GM19463 (cell line): ENCODE data around the gene STXBP4.

ENCODE experiments used
- ATAC-seq: cut with Tn5 transposase; IDR thresholded peaks from one replicate; pipeline ENCODE4 v1.9.1; 2021; ENCODE audit warnings: mild to moderate bottlenecking, moderate library complexity; ENCODE audit not compliant: unreplicated experiment

STXBP4 gene

DNA sequence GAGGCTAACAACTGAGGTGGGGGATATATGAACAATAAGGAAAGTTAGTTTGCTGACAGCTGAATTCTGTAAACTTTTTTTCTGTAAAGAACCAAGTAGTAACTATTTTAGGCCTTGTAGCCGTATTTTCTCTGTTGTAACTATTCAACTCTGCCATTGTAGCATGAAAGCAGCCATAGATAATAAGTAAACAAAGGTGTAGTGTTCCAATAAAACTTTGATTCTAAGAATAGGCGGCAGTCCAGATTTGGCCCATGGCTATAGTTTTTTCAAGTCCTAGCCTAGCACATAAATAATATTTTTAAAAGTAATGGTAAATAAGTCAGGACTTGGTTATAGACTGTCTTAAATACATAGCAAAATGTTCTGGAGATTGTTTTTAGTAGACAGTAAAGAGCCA lies 142.0 kb downstream of the STXBP4 start:
- no peak for ATAC-seq

GRCh38 chr17:55114283-55114682 lies 145.7 kb downstream of the STXBP4 start:
- no peak for ATAC-seq

GRCh38 chr17:55116440-55116914 lies 147.9 kb downstream of the STXBP4 start:
- ATAC-seq: no peak

GRCh38 chr17:55117164-55117563 lies 148.6 kb downstream of the STXBP4 start:
- ATAC-seq: no peak

GRCh38 chr17:55120651-55121050 lies 152.1 kb downstream of the STXBP4 start:
- no peak for ATAC-seq

DNA sequence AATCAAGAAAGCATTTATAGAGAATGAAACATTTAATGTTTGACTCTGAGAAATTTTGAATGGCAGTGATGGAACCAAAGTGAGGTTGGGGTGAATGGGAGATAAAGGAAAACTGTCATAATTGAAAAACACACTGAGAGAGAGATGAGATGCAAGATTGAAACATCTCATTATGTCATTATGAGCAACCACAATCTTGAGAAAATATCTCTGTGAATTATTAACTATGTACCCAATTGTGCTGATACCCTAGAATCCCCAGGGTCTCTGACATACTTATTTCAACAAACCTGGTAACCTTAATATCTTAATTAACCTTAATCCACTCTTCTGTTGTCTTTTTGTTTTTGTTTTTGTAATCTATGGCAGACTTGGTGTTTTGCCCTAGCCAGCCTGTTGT lies 152.7 kb downstream of the STXBP4 start:
- ATAC-seq: no peak

DNA sequence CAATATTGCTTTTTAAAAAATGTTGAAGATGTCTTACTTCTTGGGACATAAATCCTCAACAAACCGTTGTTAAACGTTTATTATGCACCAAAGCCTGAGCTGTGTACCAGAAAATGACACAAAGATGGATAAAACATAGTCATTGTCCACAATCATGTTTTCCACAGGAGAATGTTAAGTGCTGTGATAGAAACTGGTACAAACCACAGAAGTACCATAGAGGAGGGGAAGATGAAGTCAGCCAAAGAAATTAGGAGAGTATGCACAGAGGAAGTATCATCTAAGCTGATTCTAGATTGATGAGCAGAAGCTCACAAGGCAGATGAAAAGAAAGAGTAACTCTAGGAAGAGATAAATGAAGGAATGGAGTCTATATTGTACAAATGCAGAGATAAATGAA lies 153.5 kb downstream of the STXBP4 start:
- ATAC-seq: no peak

DNA sequence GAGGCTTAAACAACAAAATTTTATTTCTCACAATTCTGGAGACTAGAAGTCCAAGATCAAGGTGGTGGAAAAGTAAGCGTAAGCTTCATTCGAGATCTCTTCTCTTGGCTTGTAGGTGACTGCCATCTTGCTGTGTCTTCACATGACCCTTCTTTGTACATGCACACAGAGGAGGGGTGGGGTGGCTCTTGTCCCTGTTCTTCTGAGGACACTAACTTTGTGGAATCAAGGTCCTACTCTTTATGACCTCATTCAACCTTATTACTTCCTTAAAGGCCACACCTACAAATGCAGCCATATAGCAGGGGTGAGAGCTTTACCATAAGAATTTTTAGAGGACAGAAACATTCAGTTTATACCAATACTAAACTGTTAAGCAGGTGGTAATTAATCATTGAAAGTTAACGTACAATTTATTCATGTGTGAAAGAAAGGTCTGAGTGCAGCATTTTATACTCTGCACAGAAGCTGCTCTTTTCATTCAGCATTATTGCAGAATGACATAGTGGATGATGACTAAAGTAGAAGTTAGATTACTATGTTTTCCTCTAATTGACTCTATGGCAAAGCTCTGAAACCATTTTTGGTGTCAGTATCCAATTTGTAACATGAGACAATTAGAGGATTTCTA lies 156.3 kb downstream of the STXBP4 start:
- no peak for ATAC-seq

DNA sequence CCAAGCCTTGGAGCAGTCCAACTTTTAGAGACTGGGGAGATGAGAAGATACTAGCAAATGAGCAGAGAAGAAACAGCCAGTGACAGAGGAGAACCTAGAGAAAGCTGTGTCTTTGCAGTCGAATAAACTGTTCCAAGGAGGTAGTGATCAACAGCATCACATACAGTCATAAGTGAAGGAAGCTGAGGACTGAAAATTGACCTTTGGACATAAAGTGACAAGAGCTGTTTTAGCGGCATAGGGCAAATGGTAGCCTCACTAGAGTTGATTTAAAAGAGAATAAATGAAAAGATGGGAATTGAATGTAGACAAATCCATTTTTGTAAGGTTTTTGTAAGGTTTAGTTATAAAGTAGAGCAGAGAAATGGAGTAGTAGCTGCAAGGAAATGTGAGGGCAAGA lies 165.0 kb downstream of the STXBP4 start:
- no peak for ATAC-seq

DNA sequence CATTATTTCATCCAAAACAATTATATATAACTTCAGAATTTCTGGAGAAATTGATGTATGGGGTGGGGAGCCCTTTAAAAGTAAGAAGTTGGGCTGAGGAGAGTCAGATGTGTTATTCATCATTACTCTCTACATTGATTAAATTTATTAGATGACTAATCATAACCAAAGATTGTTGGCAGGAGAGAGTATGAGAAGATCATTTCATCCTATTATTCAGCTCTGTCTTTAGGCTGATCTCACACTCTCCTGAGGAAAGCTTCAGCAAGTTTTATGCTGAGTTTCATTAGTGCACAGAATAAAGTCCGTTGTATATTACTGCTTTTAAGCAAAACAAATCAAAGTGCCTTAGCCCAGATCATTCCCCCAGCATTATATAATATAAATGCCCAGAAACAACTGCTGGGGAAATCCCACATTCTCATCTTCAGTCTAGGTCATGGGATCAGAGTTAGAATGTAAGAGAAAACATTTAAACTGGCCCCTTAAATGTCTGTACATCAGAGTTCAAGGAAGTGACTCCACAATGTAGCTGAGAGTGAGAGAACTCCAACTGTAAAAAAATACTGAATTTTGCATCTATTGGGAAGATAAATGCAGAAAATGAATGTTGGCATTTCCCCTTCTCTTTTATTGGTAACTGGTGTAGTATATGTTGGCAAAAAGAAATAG lies 166.1 kb downstream of the STXBP4 start:
- ATAC-seq: no peak

DNA sequence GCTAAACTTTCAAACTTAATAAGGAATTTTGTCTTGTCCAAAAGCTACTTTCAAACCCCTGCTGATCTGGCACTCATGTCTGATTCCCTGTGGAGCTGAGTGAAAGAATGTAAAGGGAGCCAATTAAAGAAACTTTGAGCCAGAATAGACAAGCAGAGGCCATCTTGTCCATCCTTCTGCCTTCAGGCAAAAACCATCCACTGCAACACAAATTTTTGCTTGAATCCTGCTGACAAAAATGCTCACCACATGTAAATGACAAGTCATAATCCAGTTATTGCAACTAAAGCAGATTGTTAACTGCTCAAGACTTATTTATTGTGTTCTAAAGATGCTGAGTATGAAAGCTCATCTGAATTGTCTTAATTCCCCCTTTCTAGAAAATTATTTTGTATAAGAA lies 172.2 kb downstream of the STXBP4 start:
- no peak for ATAC-seq

- no peak for ATAC-seq
These were observed 176.0 kb downstream of the STXBP4 start for GRCh38 chr17:55144518-55144917.

DNA sequence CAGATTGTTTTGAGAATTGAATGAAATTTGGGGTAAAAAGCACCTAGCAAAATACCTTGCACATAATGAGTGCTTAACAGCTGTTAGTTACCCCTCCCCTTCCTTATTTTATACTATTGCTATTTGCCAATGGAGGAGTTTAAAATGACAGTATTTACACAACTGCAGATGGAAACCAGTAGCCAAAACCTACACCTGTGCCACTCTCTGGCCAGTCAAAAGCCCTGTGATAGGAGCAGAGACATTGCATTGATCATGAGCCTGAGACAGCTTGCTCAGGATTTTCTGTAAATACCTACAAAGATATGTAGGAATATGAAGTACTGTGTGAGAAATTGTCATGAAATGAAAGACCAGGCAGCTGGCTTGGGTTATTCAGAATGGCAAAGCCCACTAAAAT lies 180.9 kb downstream of the STXBP4 start:
- no peak for ATAC-seq

DNA sequence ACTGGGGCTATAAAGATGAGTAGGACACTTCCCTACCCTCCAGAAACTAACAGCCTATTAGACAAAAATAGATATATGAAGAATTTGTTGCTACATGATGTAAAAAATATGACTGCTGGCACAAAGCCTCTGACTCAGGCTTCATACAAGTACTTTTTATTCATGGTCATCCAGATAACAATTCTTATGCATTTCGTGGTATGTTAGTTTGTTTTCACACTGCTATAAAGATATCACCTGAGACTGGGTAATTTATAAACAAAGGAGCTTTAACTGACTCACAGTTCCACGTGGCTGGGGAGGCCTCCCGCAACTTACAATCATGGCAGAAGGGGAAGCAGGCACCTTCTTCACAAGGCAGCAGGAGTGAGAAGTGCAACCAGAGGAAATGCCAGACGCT lies 183.7 kb downstream of the STXBP4 start:
- ATAC-seq: no peak

DNA sequence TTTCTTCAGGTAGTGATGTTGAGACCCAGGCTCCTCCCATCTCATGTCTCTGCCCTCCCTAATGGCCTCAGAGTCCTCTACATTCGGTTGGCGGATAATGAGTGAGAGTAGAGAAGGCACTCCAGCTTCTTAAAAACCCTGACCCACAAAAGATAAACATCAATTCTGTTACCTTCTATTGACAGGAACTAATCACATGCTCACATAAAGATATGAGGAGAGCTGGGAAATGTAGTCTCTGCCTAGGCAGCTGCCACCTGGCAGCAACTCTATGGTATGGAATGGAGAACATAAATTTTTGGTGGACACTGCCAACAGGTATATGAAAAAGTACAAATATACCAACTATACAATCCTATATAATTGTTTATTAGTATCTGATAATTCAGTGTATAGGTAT lies 185.5 kb downstream of the STXBP4 start:
- no peak for ATAC-seq

DNA sequence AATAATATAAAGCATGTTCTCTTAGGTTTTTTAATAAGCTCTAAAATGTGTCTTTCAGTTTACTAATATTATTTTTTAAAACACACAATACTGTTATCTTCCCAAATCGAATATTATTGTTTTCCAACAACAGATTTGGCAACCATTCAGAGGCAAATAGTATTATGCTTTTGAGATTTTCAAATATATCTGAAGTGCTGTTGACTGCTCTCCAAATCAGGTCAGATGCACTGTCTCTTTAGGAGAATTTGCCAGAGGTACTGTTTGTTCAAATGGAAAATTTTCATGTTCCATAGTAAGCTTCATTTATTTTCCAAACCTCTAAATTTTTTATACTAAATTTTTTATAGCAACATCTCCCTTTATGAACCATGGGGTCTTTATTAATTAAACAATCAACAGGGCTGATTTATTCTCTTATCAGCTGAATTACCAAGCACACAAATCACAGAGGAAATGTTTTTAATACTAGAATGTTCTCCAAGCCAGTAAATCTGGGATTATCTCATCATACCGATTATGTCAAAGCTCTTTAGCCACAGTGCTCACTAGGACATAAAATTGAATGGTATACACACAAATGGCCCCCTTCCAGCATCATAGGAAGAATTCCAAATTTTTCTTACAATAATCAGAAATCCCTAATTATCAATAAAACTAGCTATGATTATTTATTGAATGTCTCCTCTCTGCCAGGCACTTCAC lies 187.4 kb downstream of the STXBP4 start:
- no peak for ATAC-seq

DNA sequence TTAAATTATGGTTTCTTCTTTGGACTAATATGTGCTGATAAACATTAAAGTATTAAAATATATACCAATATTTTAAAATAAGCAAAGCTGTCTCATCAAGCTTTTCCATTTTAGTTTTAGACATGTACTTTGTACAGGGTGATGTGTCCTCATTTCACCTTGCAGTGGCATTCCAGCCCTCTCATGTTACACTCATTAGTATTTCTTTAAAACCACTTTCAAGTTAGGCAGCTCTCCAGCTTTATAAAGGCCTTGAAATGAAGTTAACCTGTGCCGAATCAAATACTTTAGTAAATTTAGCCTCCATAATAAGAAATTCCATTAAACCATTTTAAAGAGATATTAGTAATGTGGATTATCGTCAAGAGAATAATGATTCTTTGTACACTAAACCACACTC lies 188.6 kb downstream of the STXBP4 start:
- ATAC-seq: no peak

DNA sequence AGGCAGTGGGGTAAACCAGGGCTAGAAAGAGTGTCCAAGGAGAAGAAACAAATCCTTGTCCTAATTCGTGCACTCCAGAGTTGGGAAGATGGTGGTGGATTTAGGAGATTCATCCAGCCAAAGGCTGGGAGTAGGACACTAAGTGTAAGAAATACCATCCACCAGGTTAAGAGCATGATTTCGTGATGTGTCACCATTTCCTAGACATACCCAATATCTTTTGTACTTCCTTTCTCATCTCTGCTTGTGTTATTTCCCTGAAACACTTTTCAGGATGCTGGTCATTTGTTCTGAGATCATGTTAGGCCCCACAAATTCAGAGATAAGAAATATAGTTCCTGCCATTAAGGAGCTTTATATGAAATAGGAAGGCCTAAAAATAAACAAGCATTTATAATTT lies 189.9 kb downstream of the STXBP4 start:
- ATAC-seq: no peak

DNA sequence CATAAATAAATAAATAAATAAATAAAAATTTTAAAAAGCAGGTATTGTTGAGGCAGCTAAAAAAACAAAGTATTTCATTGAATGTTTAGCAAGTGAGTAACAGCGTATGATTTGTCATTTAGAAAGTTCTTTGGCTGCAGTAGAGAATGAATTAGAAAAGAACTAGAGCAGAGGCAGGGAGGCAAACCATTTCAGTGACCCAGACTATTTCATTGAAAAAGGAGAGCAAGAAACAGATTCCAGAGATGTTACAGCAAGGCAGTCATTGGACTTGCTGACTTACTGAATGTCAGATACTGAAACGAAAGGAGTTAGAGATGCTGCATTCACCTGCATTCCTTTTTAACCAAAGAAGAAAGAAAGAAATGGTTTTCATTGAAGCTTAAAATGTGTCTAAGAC lies 190.7 kb downstream of the STXBP4 start:
- ATAC-seq: no peak

- ATAC-seq: no peak
These were observed 191.9 kb downstream of the STXBP4 start for GRCh38 chr17:55160501-55160900.

GRCh38 chr17:55161935-55162555 lies 193.5 kb downstream of the STXBP4 start:
- no peak for ATAC-seq

DNA sequence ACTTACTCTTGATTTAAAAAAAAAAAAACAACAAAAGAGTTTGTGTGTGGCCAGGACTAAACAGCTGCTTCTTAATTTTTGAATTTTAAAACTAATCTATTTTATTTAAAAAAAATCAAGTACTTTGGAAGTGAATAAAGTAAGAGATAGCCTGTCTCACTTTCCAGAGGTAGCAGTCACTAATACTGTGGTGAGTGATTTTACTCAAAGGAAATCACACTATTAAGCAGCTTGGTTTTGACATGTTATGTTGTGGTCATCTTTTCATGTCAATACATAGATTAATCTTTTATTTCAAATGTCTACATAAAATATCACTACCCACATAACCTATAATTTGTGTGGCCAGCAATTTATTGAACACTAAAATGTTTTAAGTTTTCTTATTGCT lies 194.0 kb downstream of the STXBP4 start:
- no peak for ATAC-seq
